ENCODE measurements around the gene PRX.
"Not testable (repeated sequence)": the region's sequence is repeated elsewhere in the genome, so short reads cannot be mapped to it uniquely, and the experiment has no call there.

Gene PRX

GRCh38 chr19:40411958-40412499, 1.1 kb downstream of the PRX start:
- no peak for DNase-seq

GRCh38 chr19:40411125-40411842, 1.9 kb downstream of the PRX start:
- DNase-seq, result no peak

- no peak for DNase-seq
Observed at GRCh38 chr19:40410030-40410389, 3.2 kb downstream of the PRX start.

GRCh38 chr19:40408598-40408925, 4.6 kb downstream of the PRX start:
- DNase-seq, result not testable (repeated sequence)

- DNase-seq, result no peak
Observed at GRCh38 chr19:40407714-40408597, 5.2 kb downstream of the PRX start.

GRCh38 chr19:40403262-40403984, 9.8 kb downstream of the PRX start:
- DNase-seq, result peak; percentile 30

- DNase-seq, result no peak
Observed at GRCh38 chr19:40400559-40400958, 12.6 kb downstream of the PRX start.

GRCh38 chr19:40398417-40399131, 14.6 kb downstream of the PRX start:
- DNase-seq, result peak; percentile 7

GRCh38 chr19:40397568-40397906, 15.6 kb downstream of the PRX start:
- no peak for DNase-seq

GRCh38 chr19:40396886-40397567, 16.2 kb downstream of the PRX start:
- DNase-seq, result no peak

GRCh38 chr19:40395956-40396355, 17.2 kb downstream of the PRX start:
- DNase-seq, result no peak

- DNase-seq, result no peak
Observed at GRCh38 chr19:40394816-40395210, 18.4 kb downstream of the PRX start.

- no peak for DNase-seq
Observed at GRCh38 chr19:40393894-40394815, 19.0 kb downstream of the PRX start.

GRCh38 chr19:40392894-40393517, 20.2 kb downstream of the PRX start:
- no peak for DNase-seq

- DNase-seq, result no peak
Observed at GRCh38 chr19:40392123-40392522, 21.1 kb downstream of the PRX start.

GRCh38 chr19:40390084-40390742, 23.0 kb downstream of the PRX start, which contains the start of gene HIPK4:
Gene HIPK4, minus strand, starts transcription at chr19:40390181. Its CDS starts 279 bp downstream, at chr19:40389902.
- no peak for DNase-seq

GRCh38 chr19:40389404-40390083, 23.6 kb downstream of the PRX start:
- DNase-seq, result no peak

- no peak for DNase-seq
Observed at GRCh38 chr19:40388481-40388880, 24.7 kb downstream of the PRX start.

GRCh38 chr19:40387155-40387554, 26.0 kb downstream of the PRX start:
- no peak for DNase-seq

Data from NCI-H1105 (cell line).